Endothelial cell of umbilical vein (primary cell): ENCODE results near the gene FRK. TPM values are rescaled to one million over a fixed set of nuclear protein-coding genes. Genes with fewer than 3 reads are reported as not detected.

ENCODE experiments used
- BruUV-seq: library from RNA; stranded (reverse); fragments of 400-500 nt; replicated peaks from 2 replicates; lab custom pipeline; 2021; lab: Mats Ljungman, UMichigan
- CTCF ChIA-PET: fragments of 300-600, 350-600 bp; sonication (Branson Sonifier 250); formaldehyde crosslinking; loops from one replicate; lab custom pipeline; 2021; ENCODE audit warnings: antibody characterized with exemption, inconsistent platforms; lab: Charles Lee
- POLR2A ChIA-PET: fragments of 300-600, 350-600 bp; sonication (Branson Sonifier 250); formaldehyde crosslinking; loops from one replicate; lab custom pipeline; 2021; ENCODE audit warnings: antibody characterized with exemption, inconsistent platforms; lab: Charles Lee
- DNase-seq: peaks from one replicate; pipeline ENCODE4 v3.0.0-alpha.2; 2011; ENCODE audit warnings: low read depth, low spot score
- FAIRE-seq: peaks from 2 replicates; lab custom pipeline; 2011; peaks lifted over from hg19 to GRCh38; lab: Jason Lieb, UNC
- H2AFZ ChIP-seq: 2 replicates; pipeline ENCODE4 v1.6.0; 2012; ENCODE audit warnings: low read depth, low read length, control low read depth, inconsistent platforms
- H3K27ac ChIP-seq: 2 replicates; pipeline ENCODE4 v1.5.1; 2011; ENCODE audit warnings: low read depth, mild to moderate bottlenecking, control low read depth, low read length, moderate library complexity; ENCODE audit not compliant: insufficient read depth
- H3K27me3 ChIP-seq, 2 experiments: 2 replicates each; pipeline versions ENCODE4 v1.6.0 to v1.6.1; 2011; ENCODE audit warnings: low read length in 2 of 2, mixed read lengths in 1 of 2; ENCODE audit not compliant: control insufficient read depth in 2 of 2, insufficient read depth in 2 of 2
- H3K36me3 ChIP-seq, 2 experiments: 2 replicates in 1 of 2; 3 replicates in 1 of 2; pipeline ENCODE4 v1.5.1; 2011; ENCODE audit warnings: low read length in 2 of 2, mild to moderate bottlenecking in 1 of 2, moderate library complexity in 1 of 2; ENCODE audit not compliant: control insufficient read depth in 2 of 2, insufficient read depth in 2 of 2; ENCODE audit errors: extremely low read depth in 1 of 2
- H3K4me1 ChIP-seq: 3 replicates; pipeline ENCODE4 v1.5.1; 2011; ENCODE audit warnings: mild to moderate bottlenecking, low read length; ENCODE audit not compliant: control insufficient read depth, insufficient read depth; ENCODE audit errors: extremely low read depth
- H3K4me2 ChIP-seq: 2 replicates; pipeline ENCODE4 v1.6.1; 2011; ENCODE audit warnings: low read length, control low read depth, mixed read lengths; ENCODE audit not compliant: insufficient read depth
- H3K4me3 ChIP-seq, 3 experiments: fragments of 200-600 bp in 1 of 3; sonication (generic), shearing (Covaris generic) in 1 of 3; replicated peaks in 1 of 3; 2 replicates each; pipeline ENCODE4 v1.5.1; 2011 to 2016; ENCODE audit warnings: control low read depth in 3 of 3, low read length in 3 of 3, mild to moderate bottlenecking in 2 of 3, inconsistent platforms in 1 of 3, low read depth in 1 of 3, moderate library complexity in 1 of 3; ENCODE audit not compliant: insufficient read depth in 1 of 3
- H3K79me2 ChIP-seq: 2 replicates; pipeline ENCODE4 v1.6.0; 2012; ENCODE audit warnings: low read length, inconsistent platforms; ENCODE audit not compliant: control insufficient read depth, insufficient read depth
- H3K9ac ChIP-seq: replicated peaks from 2 replicates; pipeline ENCODE3; 2011; ENCODE audit warnings: low read length, control low read depth; ENCODE audit not compliant: insufficient read depth; ENCODE audit errors: extremely low read depth
- H3K9me1 ChIP-seq: replicated peaks from 3 replicates; pipeline ENCODE4 v1.6.0; 2011; ENCODE audit warnings: mild to moderate bottlenecking, low read length; ENCODE audit not compliant: control insufficient read depth, insufficient read depth; ENCODE audit errors: extremely low read depth
- H3K9me3 ChIP-seq: replicated peaks from 2 replicates; pipeline ENCODE4 v1.5.1; 2012; ENCODE audit warnings: low read length, inconsistent platforms; ENCODE audit not compliant: control insufficient read depth, insufficient read depth
- H4K20me1 ChIP-seq: replicated peaks from 2 replicates; pipeline ENCODE3; 2011; ENCODE audit warnings: mild to moderate bottlenecking, low read length; ENCODE audit not compliant: control insufficient read depth, insufficient read depth; ENCODE audit errors: extremely low read depth
- CTCF ChIP-seq, 2 donors: IDR thresholded peaks; 1 replicate in 1 of 2; 2 replicates in 1 of 2; pipeline ENCODE4 v1.5.1; 2011; ENCODE audit warnings: low read length in 2 of 2, mild to moderate bottlenecking in 2 of 2, moderate library complexity in 2 of 2, control low read depth in 1 of 2, inconsistent platforms in 1 of 2, low read depth in 1 of 2; ENCODE audit not compliant: insufficient read depth in 1 of 2; ENCODE audit errors: extremely low read depth in 1 of 2
- EZH2 ChIP-seq: IDR thresholded peaks from 2 replicates; pipeline ENCODE4 v1.6.1; 2012; ENCODE audit warnings: borderline replicate concordance, low read depth, mild to moderate bottlenecking, moderate library complexity, low read length, inconsistent platforms; ENCODE audit not compliant: severe bottlenecking
- FOS ChIP-seq: IDR thresholded peaks from 2 replicates; pipeline ENCODE4 v1.6.1; 2011; ENCODE audit warnings: mild to moderate bottlenecking, low read length, moderate library complexity, borderline replicate concordance; ENCODE audit not compliant: insufficient read depth
- GATA2 ChIP-seq: IDR thresholded peaks from 2 replicates; pipeline ENCODE4 v1.7.0; 2011; ENCODE audit warnings: low read depth, mild to moderate bottlenecking, moderate library complexity, mixed read lengths, low read length; ENCODE audit not compliant: insufficient read length, insufficient read depth
- JUN ChIP-seq: IDR thresholded peaks from 2 replicates; pipeline ENCODE4 v1.6.1; 2011; ENCODE audit warnings: borderline replicate concordance, low read depth; ENCODE audit not compliant: insufficient read length, insufficient read depth
- MAX ChIP-seq: IDR thresholded peaks from 2 replicates; pipeline ENCODE4 v1.6.1; 2011; ENCODE audit not compliant: insufficient read depth, insufficient read length
- MYC ChIP-seq: IDR thresholded peaks from one replicate; pipeline ENCODE4 v1.6.1; 2011; ENCODE audit warnings: mild to moderate bottlenecking, low read depth, low read length
- POLR2A ChIP-seq: IDR thresholded peaks from 2 replicates; pipeline ENCODE4 v1.6.1; 2012; ENCODE audit warnings: low read depth, mild to moderate bottlenecking, control low read depth, low read length
- POLR2AphosphoS5 ChIP-seq: IDR thresholded peaks from 2 replicates; pipeline ENCODE4 v1.6.1; 2012; ENCODE audit warnings: low read depth, mild to moderate bottlenecking, control low read depth, low read length, moderate library complexity; ENCODE audit not compliant: insufficient read depth
- dilution Hi-C: fragments of 300-500 bp; cut with MboI; formaldehyde crosslinking; loops from one replicate; pipeline ENCODE4 v1.15.0; 2019; ENCODE audit warnings: low sequenced_read_pairs; ENCODE audit not compliant: extremely low pct_ligation_motif_present
- intact Hi-C: fragments of 100-400 bp; cut with micrococcal nuclease; formaldehyde crosslinking; loops from one replicate; pipeline ENCODE4 v1.10.0; 2022
- polyA plus RNA-seq, 4 experiments: library from polyadenylated mRNA; depleted of rRNA in 3 of 4; stranded (reverse) in 3 of 4; unstranded in 1 of 4; fragments of >200 nt; gene quantifications; 2 replicates each; pipeline versions ENCODE4 v1.2.1 to v1.2.3, GENCODE V29; 2011 to 2012; ENCODE audit warnings: missing spikeins in 1 of 4
- total RNA-seq: library from RNA; stranded (reverse); gene quantifications from 2 replicates; pipeline ENCODE4 v1.2.3, GENCODE V29; 2021

The FRK gene
- total and polyA plus RNA-seq, 2 donors (not counting 3 experiments of a cell fraction or from before 2014, with no cell fraction given), result 0.01 TPM; not detected in 1

GRCh38 chr6:115948751-115949150 lies 111.9 kb downstream of the FRK start:
- Histone ChIP-seq H3K9me1 (no peaks in the 10 kb centered on the region), H3K9me3 (no peaks in the 10 kb centered on the region), H3K4me3 (no peak overlapping the region), H4K20me1 (no peaks in the 10 kb centered on the region), H3K27ac (no peak overlapping the region), H3K9ac (no peak overlapping the region), H3K27me3 (no peaks in the 10 kb centered on the region), H3K4me2 (no peak overlapping the region), H3K79me2 (no peaks in the 10 kb centered on the region), H3K36me3 (no peaks in the 10 kb centered on the region), H2AFZ (no peak overlapping the region), H3K4me1 (no peaks in the 10 kb centered on the region)
- FAIRE-seq, result no peak
- dilution Hi-C loops, result no loop called here
- ChIA-PET CTCF (no interaction called here), POLR2A (no interaction called here)
- intact Hi-C loops, result no loop called here
- DNase-seq, result no peak
- TF ChIP-seq GATA2 (no peak), JUN (no peak), MAX (no peak), MYC (no peak), POLR2AphosphoS5 (no peak), EZH2 (no peak), CTCF (IDR thresholded peaks at IDR 0.05; ENCODE audit: extremely low read depth in 1 of 2, insufficient read depth in 1 of 2, low read depth in 1 of 2, low read length in 2 of 2) (no peak), FOS (no peak), POLR2A (no peak)
- BruUV-seq, result no TSS peak
